HUES64 (cell line): Measurements from ENCODE around the gene ZGPAT.
"Not testable (repeated sequence)": the region's sequence is repeated elsewhere in the genome, so short reads cannot be mapped to it uniquely, and the experiment has no call there.

Experiments used
- H3K27ac ChIP-seq: 2 replicates; pipeline ENCODE4 v1.7.0; 2013; ENCODE audit warnings: low read depth, low read length, inconsistent platforms
- H3K27me3 ChIP-seq: 2 replicates; pipeline ENCODE4 v1.6.1; 2013; ENCODE audit warnings: mild to moderate bottlenecking, low read length; ENCODE audit not compliant: insufficient read depth
- H3K36me3 ChIP-seq: 2 replicates; pipeline ENCODE4 v1.6.1; 2013; ENCODE audit warnings: mild to moderate bottlenecking, low read length; ENCODE audit not compliant: insufficient read depth
- H3K4me1 ChIP-seq: 2 replicates; pipeline ENCODE4 v1.6.1; 2013; ENCODE audit warnings: mild to moderate bottlenecking, low read length, moderate library complexity; ENCODE audit not compliant: insufficient read depth
- H3K4me3 ChIP-seq: 2 replicates; pipeline ENCODE4 v1.5.1; 2013; ENCODE audit warnings: mild to moderate bottlenecking, low read length, moderate library complexity
- H3K9ac ChIP-seq: 2 replicates; pipeline ENCODE4 v1.6.1; 2013; ENCODE audit warnings: mild to moderate bottlenecking, low read depth, low read length
- H3K9me3 ChIP-seq: 2 replicates; pipeline ENCODE4 v1.6.1; 2013; ENCODE audit warnings: low read depth, low read length; ENCODE audit not compliant: insufficient read depth
- WGBS: fragments of 150-250, 120-280 bp; methylation state at CpG from one replicate; pipeline ENCODE4 v1.1.7; 2013; ENCODE audit warnings: missing lambda C conversion rate; 5-methylcytosine and 5-hydroxymethylcytosine counted together

The ZGPAT gene

DNA sequence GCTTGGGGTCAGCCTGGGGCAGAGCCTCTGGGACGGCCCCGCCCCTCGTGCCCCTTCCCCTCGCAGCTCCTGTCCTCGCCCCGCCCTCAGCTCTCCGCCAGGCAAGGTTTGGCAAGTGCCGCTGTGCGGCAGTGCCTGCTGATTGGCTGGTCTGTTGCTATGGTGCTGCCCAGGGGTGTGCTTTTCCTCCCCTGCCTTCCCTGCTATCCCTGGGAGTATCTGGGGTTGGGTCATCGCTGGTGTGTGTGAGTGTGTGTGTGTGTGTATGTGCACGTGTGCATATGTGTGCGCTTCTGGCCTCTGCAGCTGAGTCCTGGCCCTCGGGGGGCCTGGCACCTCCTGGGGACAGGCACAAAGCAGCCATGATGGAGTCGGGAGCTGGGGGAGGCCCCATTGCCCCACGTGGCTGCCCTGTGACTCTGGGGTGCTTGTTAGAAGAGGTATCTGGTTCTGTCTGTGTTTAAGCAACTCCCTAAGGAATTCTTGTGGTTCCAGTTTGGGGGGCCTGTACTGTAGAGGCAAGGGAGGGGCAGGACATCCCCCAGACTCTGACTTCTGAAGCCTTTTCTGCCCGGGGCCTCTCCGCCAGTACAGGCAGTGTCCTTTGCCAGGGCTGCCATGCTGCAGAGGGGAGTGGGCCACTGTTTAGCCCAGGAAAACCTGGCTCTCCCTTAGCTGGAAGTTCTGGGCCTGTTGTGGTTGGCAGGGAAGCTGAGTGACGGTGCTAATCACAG, 42.8 kb upstream of the ZGPAT start:
- Histone ChIP-seq H3K27me3 (no peaks in the 10 kb centered on the region), H3K27ac (no peak overlapping the region; the same call in 1 of the 2 replicates), H3K9me3 (no peaks in the 10 kb centered on the region), H3K36me3 (peaks cover 72% of the 10 kb centered on the region), H3K9ac (no peak overlapping the region), H3K4me3 (no peak overlapping the region), H3K4me1 (no peaks in the 10 kb centered on the region)
- WGBS: 77% methylated on average over 18 of the region's 18 CpGs

- Histone ChIP-seq H3K9ac (no peak overlapping the region), H3K9me3 (no peaks in the 10 kb centered on the region), H3K36me3 (peaks cover 67% of the 10 kb centered on the region), H3K27ac (no peak overlapping the region), H3K4me3 (no peak overlapping the region), H3K4me1 (no peaks in the 10 kb centered on the region), H3K27me3 (no peaks in the 10 kb centered on the region)
- WGBS: 96% methylated on average over 14 of the region's 14 CpGs
Observed at GRCh38 chr20:63665708-63666107, 42.1 kb upstream of the ZGPAT start.

GRCh38 chr20:63667858-63668257, 40.0 kb upstream of the ZGPAT start:
- H3K9ac ChIP-seq: no peak overlapping the region
- H3K4me3 ChIP-seq: no peak overlapping the region
- H3K36me3 ChIP-seq: peaks cover 54% of the 10 kb centered on the region
- no peaks in the 10 kb centered on the region for H3K4me1 ChIP-seq
- no peaks in the 10 kb centered on the region for H3K27me3 ChIP-seq
- H3K9me3 ChIP-seq: no peaks in the 10 kb centered on the region
- H3K27ac ChIP-seq: no peak overlapping the region
- WGBS: 94% methylated on average over 16 of the region's 16 CpGs

DNA sequence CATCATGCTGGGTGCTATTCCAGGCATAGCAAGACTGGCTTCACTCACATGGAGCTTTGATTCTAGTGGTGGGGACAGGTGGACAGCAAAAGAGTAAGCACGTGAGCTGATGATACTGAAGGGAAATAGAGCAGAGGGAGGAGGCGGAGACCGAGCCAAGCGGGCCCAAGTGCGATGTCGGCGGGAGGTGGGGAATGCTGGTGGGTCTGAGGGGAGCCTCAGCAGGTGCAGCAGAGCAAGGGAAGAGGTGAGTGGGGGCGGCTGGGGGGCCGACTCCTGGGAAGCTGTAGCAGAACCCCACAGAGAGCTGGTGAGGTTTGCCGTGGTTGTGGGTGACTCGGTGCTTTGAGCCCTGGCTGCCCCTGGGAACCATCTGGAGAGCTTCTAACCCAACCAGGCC, 39.5 kb upstream of the ZGPAT start:
- Histone ChIP-seq H3K36me3 (peaks cover 49% of the 10 kb centered on the region), H3K9me3 (no peaks in the 10 kb centered on the region), H3K9ac (no peak overlapping the region), H3K4me3 (no peak overlapping the region), H3K27ac (no peak overlapping the region), H3K27me3 (no peaks in the 10 kb centered on the region), H3K4me1 (no peaks in the 10 kb centered on the region)
- 94% methylated on average over 11 of the region's 11 CpGs for WGBS

DNA sequence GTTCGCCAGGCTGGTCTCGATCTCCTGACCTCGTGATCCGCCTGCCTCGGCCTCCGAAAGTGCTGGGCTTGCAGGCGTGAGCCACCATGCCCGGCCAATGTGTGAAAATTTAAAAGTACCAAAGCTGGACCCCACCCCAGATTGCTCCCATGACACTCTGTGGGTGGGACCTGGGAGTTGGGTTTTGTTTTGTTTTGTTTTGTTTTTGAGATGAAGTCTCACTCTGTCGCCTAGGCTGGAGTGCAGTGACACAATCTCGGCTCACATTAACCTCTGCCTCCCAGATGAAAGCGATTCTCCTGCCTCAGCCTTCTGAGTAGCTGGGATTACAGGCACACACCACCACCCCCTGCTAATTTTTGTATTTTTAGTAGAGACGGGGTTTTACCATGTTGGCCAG, 36.1 kb upstream of the ZGPAT start:
- WGBS: 94% methylated on average over 12 of the region's 12 CpGs
- peaks cover 54% of the 10 kb centered on the region for H3K36me3 ChIP-seq
- H3K4me1 ChIP-seq: not testable (repeated sequence)

GRCh38 chr20:63672666-63673065, 35.2 kb upstream of the ZGPAT start:
- H3K36me3 ChIP-seq: peaks cover 51% of the 10 kb centered on the region
- WGBS: 97% methylated on average over 10 of the region's 10 CpGs
- no peaks in the 10 kb centered on the region for H3K9me3 ChIP-seq
- no peak overlapping the region for H3K27ac ChIP-seq
- no peaks in the 10 kb centered on the region for H3K27me3 ChIP-seq
- no peak overlapping the region for H3K9ac ChIP-seq
- no peaks in the 10 kb centered on the region for H3K4me1 ChIP-seq
- H3K4me3 ChIP-seq: no peak overlapping the region

More for the DNA sequence above, 36.1 kb upstream of the ZGPAT start:
- H3K27me3 ChIP-seq, H3K4me3 ChIP-seq, H3K27ac ChIP-seq, H3K9me3 ChIP-seq, H3K9ac ChIP-seq: not testable (repeated sequence)

GRCh38 chr20:63673951-63674350, 33.9 kb upstream of the ZGPAT start:
- Histone ChIP-seq H3K9me3 (no peaks in the 10 kb centered on the region), H3K36me3 (peaks cover 49% of the 10 kb centered on the region), H3K4me3 (no peak overlapping the region), H3K4me1 (no peaks in the 10 kb centered on the region), H3K9ac (no peak overlapping the region), H3K27me3 (no peaks in the 10 kb centered on the region), H3K27ac (no peak overlapping the region)
- WGBS: 96% methylated on average over 14 of the region's 14 CpGs

DNA sequence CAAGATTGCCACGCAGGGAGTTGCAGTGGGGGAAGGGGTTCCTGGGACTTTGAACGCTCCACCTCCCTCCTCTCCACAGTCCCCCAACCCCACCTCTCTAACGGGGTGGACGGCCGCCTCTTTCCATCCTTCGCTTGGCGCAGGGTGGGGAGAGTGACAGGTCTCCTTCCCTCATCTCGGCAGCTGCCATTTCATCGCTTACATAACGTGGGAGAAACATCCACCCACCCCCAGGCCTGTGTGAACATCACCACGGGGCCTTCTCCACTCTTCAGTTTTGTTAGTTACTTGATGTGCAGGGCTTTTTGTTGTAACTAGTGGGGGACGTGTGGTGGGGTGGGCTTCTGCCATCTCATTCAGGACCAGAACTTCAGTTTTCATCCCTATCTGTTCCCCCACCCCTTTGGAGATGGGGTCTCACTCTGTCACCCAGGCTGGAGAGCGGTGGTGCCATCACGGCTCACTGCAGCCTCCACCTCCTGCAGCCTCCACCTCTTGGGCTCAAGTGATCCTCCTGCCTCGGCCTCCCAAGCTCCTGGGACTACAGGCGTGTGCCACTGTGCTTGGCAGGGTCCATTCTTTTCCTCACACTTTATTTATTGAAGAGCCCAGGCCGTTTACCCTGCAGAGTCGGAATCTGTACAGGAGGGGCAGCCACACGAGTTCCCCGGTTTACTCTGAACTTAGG, 32.0 kb upstream of the ZGPAT start:
- H3K36me3 ChIP-seq: peaks cover 43% of the 10 kb centered on the region
- H3K27ac ChIP-seq: no peak overlapping the region
- no peaks in the 10 kb centered on the region for H3K27me3 ChIP-seq
- H3K4me1 ChIP-seq: no peaks in the 10 kb centered on the region
- no peak overlapping the region for H3K4me3 ChIP-seq
- WGBS: 96% methylated on average over 18 of the region's 20 CpGs
- no peaks in the 10 kb centered on the region for H3K9me3 ChIP-seq
- no peak overlapping the region for H3K9ac ChIP-seq

DNA sequence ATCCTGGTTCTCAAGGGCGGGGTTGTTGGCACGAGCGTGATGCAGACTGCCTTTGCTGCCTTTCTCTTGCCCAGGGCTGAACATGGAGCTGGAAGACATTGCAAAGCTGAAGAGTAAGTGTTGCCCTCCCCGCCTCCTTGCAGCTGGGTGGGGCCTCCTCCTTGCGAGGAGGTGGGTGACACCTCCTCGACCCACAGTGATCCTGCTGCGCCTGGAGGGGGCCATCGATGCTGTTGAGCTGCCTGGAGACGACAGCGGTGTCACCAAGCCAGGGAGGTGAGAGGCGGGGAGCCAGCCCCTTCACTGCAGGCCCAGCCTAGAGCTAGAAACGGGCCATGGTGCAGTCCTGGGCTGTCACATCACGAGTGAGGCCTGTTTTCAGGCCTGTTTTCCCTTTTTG, 29.8 kb upstream of the ZGPAT start:
- peaks cover 37% of the 10 kb centered on the region for H3K36me3 ChIP-seq
- H3K4me3 ChIP-seq: no peak overlapping the region
- H3K4me1 ChIP-seq: no peaks in the 10 kb centered on the region
- no peak overlapping the region for H3K9ac ChIP-seq
- no peaks in the 10 kb centered on the region for H3K9me3 ChIP-seq
- WGBS: 92% methylated on average over 13 of the region's 13 CpGs
- no peak overlapping the region for H3K27ac ChIP-seq
- no peaks in the 10 kb centered on the region for H3K27me3 ChIP-seq

- 91% methylated on average over 38 of the region's 38 CpGs for WGBS
- H3K36me3 ChIP-seq: peaks cover 35% of the 10 kb centered on the region
Observed at GRCh38 chr20:63678667-63679465, 29.0 kb upstream of the ZGPAT start.

DNA sequence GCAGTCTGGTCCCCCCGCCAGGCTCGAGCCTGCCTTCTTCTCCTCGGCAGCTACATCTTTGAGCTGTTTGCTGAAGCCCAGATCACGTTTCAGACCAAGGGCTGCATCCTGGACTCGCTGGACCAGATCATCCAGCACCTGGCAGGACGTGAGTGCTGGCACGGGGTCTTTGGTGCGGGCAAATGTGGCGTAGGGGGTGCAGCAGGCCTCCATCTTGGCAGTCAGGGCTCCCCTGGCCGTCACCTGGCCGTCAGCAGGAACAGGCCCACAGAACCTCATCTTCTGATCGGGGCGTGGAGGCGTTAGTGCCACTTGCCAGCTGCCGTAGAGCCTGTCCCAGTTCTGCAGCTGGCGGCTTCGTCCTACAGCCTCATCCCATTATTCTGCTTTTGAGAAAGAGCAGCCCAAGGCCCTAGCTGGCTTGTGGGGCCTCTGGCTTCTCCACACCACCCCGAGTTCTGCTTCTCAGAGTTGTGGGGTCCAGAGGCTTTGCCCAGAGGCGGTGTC, 28.0 kb upstream of the ZGPAT start:
- peaks cover 26% of the 10 kb centered on the region for H3K36me3 ChIP-seq
- H3K27me3 ChIP-seq: no peaks in the 10 kb centered on the region
- no peak overlapping the region for H3K27ac ChIP-seq
- no peak overlapping the region for H3K4me3 ChIP-seq
- H3K9me3 ChIP-seq: no peaks in the 10 kb centered on the region
- H3K9ac ChIP-seq: no peak overlapping the region
- no peaks in the 10 kb centered on the region for H3K4me1 ChIP-seq
- WGBS: 96% methylated on average over 19 of the region's 19 CpGs

More at GRCh38 chr20:63678667-63679465, 29.0 kb upstream of the ZGPAT start:
- H3K27me3 ChIP-seq: no peaks in the 10 kb centered on the region
- H3K4me3 ChIP-seq: no peak overlapping the region
- H3K9me3 ChIP-seq: no peaks in the 10 kb centered on the region
- no peak overlapping the region for H3K27ac ChIP-seq
- H3K9ac ChIP-seq: no peak overlapping the region
- H3K4me1 ChIP-seq: no peaks in the 10 kb centered on the region
